T follicular helper cell (primary cell): Measurements from ENCODE around the gene TOGARAM1.

ENCODE experiments used
- DNase-seq: peaks from one replicate; pipeline ENCODE4 v3.0.0-alpha.2; 2020; ENCODE audit warnings: low read depth

The TOGARAM1 gene

DNA sequence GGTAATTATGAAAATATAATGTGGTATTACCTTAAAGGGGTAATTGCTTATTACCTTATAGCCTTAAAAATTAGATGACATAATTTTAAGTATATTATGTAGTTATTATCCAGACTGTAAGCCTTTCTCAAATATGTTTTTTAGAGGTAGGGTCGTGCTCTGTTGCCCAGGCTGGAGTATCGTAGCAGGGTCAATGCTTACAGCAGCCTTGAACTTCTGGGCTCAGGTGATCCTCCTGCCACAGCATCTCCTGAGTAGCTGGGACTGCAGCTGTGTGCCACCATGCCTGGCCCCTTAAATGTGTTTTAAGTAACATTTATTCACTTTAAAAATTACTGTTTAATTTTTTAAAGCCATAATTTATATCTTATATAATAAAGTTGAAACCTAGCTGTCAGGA, 132.3 kb downstream of the TOGARAM1 start:
- DNase-seq, result no peak

DNA sequence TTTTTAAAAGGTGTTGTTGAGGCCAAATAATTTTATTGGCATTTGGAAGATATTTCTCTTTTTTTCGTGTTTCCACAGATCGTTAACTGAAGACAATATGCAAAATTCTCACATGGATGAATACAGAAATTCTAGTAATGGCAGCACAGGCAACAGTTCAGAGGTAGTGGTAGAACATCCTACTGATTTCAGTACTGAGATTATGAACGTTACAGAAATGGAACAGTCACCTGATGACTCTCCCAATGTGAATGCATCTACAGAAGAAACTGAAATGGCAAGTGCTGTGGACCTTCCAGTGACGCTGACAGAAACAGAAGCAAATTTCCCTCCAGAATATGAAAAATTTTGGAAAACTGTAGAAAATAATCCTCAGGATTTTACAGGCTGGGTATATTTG, 133.2 kb downstream of the TOGARAM1 start:
- DNase-seq, result no peak

DNA sequence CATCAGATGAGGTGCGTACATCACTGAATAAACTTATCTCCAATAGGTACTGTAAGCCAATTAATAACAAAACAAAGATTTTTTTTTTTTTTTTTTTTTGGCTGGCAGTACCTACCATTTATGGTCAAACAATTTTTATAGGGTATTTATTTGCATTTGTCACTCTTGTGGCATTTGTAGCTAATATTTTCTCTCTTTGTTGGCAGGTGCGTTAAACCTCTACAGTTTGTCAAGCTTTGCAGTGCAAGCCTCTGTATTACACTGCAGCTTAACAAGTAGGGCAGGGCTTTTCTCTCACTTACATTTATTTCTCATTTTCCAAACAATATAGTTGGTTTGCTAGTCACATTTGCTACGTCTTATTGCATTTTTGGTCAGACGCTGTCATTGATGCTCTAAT, 134.2 kb downstream of the TOGARAM1 start:
- DNase-seq, result no peak

DNA sequence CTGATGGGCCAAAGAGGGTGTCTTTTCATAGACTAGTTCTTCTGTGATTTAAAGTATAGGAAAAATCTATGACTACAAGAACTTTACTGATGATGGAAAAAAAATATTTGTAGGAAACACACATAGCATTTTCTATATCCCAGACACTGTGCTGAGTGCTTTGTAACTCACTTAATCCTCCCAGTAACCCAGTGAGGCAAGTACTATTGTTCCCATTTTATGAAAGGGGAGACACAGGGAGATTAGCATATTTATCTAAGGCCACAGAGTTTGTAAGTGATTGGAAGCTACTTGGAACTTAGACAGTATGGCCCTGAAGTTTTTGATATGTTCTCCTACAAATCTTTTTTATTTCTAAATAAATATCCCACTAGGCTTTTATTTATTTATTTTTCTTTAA, 141.8 kb downstream of the TOGARAM1 start:
- DNase-seq, result no peak

DNA sequence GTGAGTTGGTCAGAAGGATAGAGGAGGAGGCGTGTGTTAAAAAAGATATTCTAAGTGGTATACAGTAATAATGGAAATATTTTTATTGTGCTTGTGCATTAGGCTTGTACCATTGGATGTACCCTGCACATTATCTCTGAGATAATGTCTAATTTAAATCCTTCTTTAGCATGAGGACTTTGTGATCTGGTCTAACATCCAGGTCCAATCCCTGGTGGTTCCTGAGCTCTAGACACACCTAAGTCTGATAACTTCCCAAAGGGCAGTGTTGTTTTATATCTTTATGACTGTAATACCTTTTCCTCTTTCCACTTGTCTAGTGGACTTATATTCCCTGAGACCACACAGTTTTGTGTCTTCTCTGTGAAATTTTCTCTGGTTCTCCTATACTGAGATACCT, 142.6 kb downstream of the TOGARAM1 start:
- no peak for DNase-seq

DNA sequence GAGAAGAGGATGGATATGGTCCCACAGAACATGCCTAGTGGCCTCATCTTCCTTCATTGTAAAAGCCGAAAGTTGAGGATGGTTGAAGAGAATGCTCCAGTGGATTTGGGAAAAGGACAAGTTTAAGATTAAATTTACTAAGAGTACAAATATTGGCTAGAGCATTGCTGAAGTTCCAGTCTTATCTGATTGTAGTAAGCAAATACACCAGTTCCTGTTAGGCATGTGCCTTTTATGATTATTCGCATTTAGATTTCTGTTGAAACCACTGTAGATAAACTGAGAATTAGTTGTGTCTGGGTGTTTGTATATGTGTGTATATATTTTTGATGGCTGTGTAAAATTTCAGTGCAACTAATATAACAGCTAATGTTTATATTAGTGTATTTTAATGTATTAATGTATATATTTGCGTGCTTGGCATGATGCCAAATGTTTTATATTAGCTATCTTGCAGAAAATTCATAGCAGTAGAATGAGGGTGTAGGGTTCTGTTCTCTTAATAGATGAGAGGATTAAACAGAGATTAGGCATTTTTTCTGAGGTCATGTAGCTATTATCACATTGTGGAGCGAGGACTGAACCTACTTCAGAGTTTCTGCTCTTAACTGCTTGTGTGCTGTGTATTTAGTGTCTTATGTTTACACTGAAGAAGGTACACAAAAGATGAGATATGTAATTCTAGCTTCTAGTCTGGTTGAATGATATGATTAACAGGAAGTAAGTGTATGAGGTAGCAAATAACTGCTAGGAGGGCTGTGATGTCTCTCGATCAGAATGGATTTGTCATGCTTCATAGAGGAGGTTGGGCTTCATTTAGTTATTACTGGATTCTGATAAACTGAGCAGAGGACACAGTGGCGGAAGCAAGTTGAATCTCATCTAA, 151.1 kb downstream of the TOGARAM1 start:
- DNase-seq, result no peak

DNA sequence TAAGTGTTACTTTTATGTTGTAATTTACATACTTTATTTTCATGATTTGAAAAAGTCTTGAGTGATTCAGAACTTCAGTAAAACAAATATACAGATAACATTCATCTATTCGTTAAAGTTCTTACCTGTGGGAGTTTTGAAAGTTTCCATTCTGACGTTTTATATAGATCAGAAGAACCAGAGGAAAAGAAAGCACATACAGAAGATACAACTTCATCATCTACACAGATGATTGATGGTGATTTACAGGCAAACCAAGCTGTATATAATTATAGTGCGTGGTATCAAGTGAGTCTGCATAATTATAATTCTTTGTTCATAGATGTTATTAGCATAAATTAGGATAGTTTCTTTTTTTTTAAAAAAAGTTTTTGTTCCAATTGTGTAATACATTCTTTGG, 152.3 kb downstream of the TOGARAM1 start:
- no peak for DNase-seq

DNA sequence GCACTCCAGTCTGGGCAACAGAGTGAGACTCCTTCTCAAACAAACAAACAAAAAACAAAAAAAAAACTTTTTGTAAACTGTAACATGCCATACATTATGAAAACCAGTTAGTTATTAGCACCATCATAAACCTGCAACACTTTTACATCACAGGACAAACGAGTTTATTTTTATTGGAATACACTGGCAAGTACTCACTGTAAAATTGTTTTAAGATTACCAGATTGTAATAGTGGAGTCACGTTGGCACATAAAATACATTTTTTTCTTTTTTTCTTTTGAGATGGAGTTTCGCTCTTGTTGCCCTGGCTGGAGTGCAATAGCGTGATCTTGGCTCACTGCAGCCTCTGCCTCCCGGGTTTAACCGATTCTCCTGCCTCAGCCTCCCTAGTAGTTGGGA, 156.6 kb downstream of the TOGARAM1 start:
- no peak for DNase-seq

DNA sequence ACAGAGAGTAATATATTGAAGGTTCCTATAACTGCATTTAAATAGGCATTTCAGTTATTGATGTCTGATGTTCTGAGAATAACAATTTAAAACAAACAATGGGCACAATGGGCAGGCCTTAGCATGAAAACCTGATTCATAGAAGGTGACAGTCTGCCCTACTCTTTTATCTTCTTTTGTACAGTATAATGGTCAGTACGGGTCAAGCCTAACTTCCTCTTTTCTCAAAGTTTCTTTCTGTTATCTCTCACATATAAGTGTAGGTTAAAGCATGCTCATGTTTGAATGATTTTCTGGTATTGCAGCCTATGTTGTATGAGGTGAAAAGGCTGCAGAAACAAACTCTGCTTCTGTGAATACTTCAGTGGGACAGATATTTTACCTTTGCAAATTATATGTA, 158.1 kb downstream of the TOGARAM1 start:
- DNase-seq, result no peak

DNA sequence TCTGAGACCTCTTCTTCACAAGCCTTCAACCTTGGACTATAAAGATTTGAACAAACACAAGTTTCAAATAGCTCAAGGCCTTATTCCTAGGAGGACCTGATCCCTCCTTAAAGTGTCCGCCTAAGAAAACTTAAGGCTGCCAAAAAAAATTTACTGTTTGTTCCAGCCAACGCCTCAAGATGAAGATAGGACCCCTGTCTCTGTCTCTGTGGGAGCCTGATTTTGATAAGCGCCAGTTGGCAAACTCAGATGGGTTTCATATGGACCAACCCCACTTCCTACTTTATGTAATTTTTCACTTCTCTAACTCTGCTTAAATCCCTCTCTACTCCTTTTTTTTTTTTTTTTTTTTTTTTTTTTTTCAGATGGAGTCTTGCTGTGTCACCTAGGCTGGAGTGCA, 161.3 kb downstream of the TOGARAM1 start:
- no peak for DNase-seq
